Stimulated activated CD4-positive, alpha-beta T cell treated with anti-CD3 and anti-CD28 coated beads, Interleukin-15, amount 100 ng/mL, for 1 hour (primary cell): ENCODE measurements around the gene BTAF1.

Source experiments
- DNase-seq, 2 donors: peaks; one replicate each; pipeline ENCODE4 v3.0.0-alpha.2; 2020; ENCODE audit warnings: low read depth in 1 of 2, low spot score in 1 of 2

BTAF1 gene

GRCh38 chr10:92042541-92042940 is 119.0 kb downstream of the BTAF1 start:
- no peak for DNase-seq

- no peak for DNase-seq
These were observed 122.1 kb downstream of the BTAF1 start for GRCh38 chr10:92045641-92046106.

DNA sequence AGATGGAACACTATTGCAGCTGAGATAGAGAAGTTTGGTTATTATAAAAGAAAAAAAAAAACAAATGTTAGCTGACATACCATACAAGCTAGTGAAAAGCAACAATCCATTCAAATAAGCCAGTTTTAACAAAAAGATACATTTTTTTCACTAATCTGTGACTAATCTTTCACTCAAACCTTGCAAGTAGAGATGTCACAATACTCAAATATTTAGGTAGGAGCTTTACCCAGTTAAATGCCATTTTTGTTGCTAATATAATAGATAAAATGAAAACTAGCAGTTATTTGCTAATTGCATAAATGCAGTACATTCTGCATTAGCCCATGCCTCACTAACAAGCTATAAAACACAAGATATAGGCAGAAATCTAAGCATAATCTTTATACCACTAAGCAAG is 123.6 kb downstream of the BTAF1 start:
- no peak for DNase-seq

DNA sequence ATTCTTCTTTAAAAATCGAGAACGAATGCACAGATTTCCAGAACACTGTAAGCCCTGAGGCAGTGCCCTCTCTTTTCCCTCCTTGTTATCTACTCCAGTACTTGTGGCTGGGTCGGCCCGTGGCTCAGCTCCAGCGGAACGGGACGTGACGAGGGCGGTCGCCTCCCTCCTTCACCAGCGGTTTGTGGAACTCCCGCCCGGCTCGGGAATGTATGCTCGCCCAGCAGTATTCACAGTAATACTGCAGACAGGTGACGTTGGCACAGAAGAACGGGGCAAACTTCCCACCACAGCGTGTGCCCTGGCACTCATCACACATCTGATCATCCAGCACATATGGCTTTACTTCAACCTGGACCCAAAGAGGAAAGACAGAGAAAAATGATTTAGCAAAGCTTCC is 128.5 kb downstream of the BTAF1 start:
- DNase-seq, result no peak

DNA sequence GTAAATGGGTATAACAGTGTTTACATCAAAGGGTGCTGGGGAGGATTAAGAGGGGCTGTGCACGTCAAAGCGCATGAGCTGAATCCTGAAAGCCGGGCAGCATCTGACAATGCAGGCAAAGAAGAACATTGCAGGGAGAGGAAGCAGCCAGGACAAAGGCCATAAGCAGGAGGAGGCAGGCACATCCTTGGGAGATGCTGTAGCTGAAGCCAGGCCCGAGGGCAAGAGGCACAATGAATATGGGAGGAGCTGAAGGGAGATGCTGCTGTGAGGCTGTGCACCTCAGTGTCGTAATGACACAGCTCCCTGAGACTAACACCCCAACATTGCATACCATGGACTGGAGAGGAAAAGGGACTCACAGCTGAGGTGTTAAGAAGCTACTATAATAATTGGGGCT is 129.2 kb downstream of the BTAF1 start:
- DNase-seq, result no peak

DNA sequence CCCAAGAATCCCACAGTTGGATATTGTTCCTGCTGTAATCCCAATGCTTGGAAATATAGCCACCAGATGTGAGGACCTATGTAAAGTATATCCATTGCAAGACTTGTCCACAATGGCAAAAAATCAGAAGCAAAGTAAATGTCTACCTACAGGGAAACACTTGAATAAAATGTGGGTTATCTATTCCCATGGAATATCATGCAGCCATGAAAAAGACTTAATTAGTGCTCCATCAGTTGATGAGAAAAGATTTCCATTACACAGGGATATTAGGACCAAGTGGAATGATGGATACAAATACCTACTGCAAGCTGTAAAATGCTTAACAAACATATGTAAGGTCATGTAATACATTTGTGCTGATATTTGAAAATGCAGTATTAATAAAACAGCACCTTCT is 131.2 kb downstream of the BTAF1 start:
- no peak for DNase-seq

DNA sequence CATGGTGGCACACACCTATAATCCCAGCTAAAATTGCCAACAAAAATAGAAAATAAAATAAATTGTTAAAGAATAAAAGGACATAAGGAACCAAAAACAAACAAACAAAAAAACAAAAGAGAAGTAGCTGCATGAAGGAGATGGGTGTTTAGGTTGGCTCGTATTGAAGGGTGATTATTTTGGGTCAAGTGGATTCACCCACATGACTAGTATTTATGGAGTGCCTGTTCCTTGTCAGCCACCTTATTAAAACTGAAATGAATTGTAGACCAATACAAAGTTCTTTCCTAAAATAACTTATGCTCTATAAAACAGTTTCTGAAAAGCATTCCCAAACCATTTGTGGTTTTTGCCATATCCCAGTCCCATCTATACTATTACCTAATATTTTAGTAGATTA is 138.7 kb downstream of the BTAF1 start:
- DNase-seq, result no peak

GRCh38 chr10:92064506-92064905 is 140.9 kb downstream of the BTAF1 start:
- no peak for DNase-seq

GRCh38 chr10:92066386-92066785 is 142.8 kb downstream of the BTAF1 start:
- DNase-seq, result no peak

DNA sequence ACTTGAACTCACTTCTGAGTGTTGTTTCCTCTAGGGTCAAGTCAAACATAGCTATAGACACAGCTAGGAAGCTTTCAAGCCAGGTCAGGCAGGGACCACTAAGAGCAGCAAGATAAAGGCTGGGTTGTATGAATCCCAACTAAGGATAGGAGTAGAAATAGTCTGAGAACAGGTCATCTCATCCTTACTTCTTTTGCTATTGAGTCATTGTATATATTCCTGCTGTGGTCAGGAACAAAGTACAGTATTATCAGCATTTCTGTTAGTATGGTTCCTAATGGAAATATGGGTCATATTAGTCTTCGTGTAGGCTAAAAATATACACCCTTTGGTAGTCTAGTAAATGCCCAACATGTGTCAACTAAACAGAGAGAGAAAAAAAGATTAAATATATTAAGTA is 145.3 kb downstream of the BTAF1 start:
- DNase-seq, result no peak

- no peak for DNase-seq
These were observed 150.7 kb downstream of the BTAF1 start for GRCh38 chr10:92074126-92074887.

- DNase-seq, result no peak
These were observed 152.3 kb downstream of the BTAF1 start for GRCh38 chr10:92075829-92076228.

DNA sequence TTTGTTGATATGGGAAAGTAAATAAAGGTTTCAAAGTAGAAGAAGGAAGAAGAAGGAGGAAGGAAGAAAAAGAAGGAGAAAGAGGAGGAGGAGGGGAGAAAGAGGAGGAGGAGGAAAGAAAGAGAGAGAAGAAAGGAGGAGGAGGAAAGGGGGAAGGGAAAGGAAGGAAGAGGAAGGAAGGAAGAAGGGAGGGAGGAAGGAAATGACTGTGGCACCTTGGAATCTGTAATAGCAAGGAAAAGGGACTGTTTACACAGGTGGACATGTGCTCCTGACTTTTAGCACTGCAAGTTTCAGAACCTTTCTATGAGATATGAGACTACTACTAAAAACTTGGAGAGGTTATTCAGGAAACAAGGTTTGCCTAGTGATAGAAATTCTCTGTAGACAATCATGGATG is 153.2 kb downstream of the BTAF1 start:
- DNase-seq, result no peak

- DNase-seq, result no peak
These were observed 155.4 kb downstream of the BTAF1 start for GRCh38 chr10:92079003-92079402.
